Measurements from ENCODE around the gene NPIPA5. TPM values are rescaled to one million over a fixed set of nuclear protein-coding genes. Genes with fewer than 3 reads are reported as not detected.

Gene NPIPA5
- total and polyA plus RNA-seq, 2 of the 13 experiments (the other 11 are each of a cell fraction or from before 2014, with no cell fraction given) = 9.7 to 21.5 TPM

DNA sequence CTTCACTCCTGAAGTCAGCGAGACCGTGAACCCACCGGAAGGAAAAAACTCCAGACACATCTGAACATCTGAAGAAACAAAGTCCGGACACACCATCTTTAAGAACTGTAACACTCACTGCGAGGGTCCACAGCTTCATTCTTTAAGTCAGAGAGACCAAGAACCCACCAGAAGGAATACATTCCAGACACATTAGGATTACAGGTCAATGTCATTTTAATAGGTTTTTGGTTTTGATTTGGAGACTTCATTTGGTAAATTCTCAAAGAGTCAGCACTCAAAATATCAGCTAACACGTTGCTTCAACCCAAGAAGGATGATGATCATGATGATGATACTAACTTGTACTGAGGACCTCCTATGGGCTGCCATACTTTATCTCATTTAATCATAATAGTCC, 48.7 kb upstream of the NPIPA5 start:
- no peak overlapping the region for H3K9ac ChIP-seq (ENCODE audit: insufficient read depth, low read depth, low read length)
- no peak overlapping the region for H3K27ac ChIP-seq (ENCODE audit: extremely low read length, insufficient read depth, low read length)
- H3K4me1 ChIP-seq (ENCODE audit: insufficient read depth, low read length) = peaks cover 16% of the 10 kb centered on the region
- no peak overlapping the region for H3K4me2 ChIP-seq (ENCODE audit: low read depth, low read length)
- no peaks in the 10 kb centered on the region for H4K20me1 ChIP-seq (ENCODE audit: insufficient read depth, low read length)
- ATAC-seq (no peak), FAIRE-seq (no peak), DNase-seq (ENCODE audit: low spot score) (no peak)
- H3K79me2 ChIP-seq (ENCODE audit: insufficient read depth, low read length) = no peaks in the 10 kb centered on the region
- no peaks in the 10 kb centered on the region for H3K9me3 ChIP-seq (ENCODE audit: low read length)
- 53% methylated on average over 6 of the region's 6 CpGs for WGBS (ENCODE audit: low lambda C conversion rate)
- no TSS peak for BruUV-seq (replicated peaks)
- H3K27me3 ChIP-seq (ENCODE audit: control insufficient read depth in 1 of 2, insufficient read depth in 2 of 2, low read length in 2 of 2) = 0 out of 5 replicates have a peak, but pooled peaks cover 0 to 5% of the 10 kb centered on the region in 2 experiments
- POLR2A ChIA-PET = interaction anchor here (1.5 kb wide), 1 partner anchor 124 kb away, joined by 3 read pairs; no protein-coding TSS in a partner anchor
- in situ Hi-C loops (cut with HindIII; ENCODE audit: extremely low pct_ligation_motif_present, low pct_unique_long_range_greater_than_20kb) = loop anchor here (5.0 to 10.0 kb wide), 2 partner anchors 41 to 278 kb away; no protein-coding TSS in a partner anchor
- intact Hi-C loops (cut with micrococcal nuclease; ENCODE audit: unreplicated experiment) = loop anchor here (1.0 to 2.0 kb wide), 3 partner anchors 41 to 278 kb away; no protein-coding TSS in a partner anchor
- no peak for TF ChIP-seq SALL1 (CRISPR knock-in tag; IDR thresholded peaks at IDR 0.05)
- TF ChIP-seq, protein P1, sequence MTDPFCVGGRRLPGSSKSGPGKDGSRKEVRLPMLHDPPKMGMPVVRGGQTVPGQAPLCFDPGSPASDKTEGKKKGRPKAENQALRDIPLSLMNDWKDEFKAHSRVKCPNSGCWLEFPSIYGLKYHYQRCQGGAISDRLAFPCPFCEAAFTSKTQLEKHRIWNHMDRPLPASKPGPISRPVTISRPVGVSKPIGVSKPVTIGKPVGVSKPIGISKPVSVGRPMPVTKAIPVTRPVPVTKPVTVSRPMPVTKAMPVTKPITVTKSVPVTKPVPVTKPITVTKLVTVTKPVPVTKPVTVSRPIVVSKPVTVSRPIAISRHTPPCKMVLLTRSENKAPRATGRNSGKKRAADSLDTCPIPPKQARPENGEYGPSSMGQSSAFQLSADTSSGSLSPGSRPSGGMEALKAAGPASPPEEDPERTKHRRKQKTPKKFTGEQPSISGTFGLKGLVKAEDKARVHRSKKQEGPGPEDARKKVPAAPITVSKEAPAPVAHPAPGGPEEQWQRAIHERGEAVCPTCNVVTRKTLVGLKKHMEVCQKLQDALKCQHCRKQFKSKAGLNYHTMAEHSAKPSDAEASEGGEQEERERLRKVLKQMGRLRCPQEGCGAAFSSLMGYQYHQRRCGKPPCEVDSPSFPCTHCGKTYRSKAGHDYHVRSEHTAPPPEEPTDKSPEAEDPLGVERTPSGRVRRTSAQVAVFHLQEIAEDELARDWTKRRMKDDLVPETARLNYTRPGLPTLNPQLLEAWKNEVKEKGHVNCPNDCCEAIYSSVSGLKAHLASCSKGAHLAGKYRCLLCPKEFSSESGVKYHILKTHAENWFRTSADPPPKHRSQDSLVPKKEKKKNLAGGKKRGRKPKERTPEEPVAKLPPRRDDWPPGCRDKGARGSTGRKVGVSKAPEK (CRISPR knock-in tag; IDR thresholded peaks at IDR 0.05; ENCODE audit: borderline replicate concordance) = no peak
- TF ChIP-seq, protein P2, sequence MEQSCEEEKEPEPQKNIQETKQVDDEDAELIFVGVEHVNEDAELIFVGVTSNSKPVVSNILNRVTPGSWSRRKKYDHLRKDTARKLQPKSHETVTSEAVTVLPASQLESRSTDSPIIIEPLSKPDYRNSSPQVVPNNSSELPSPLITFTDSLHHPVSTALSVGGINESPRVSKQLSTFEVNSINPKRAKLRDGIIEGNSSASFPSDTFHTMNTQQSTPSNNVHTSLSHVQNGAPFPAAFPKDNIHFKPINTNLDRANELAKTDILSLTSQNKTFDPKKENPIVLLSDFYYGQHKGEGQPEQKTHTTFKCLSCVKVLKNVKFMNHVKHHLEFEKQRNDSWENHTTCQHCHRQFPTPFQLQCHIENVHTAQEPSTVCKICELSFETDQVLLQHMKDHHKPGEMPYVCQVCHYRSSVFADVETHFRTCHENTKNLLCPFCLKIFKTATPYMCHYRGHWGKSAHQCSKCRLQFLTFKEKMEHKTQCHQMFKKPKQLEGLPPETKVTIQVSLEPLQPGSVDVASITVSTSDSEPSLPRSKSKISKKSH (CRISPR knock-in tag; IDR thresholded peaks at IDR 0.05; ENCODE audit: borderline replicate concordance) = no peak
- no peaks in the 10 kb centered on the region for H3K36me3 ChIP-seq (replicated peaks in 1 of 2; ENCODE audit: control insufficient read depth in 1 of 2, insufficient read depth in 2 of 2, low read length in 2 of 2)
- H3K4me3 ChIP-seq (replicated peaks in 1 of 3; ENCODE audit: insufficient read depth in 1 of 3, low read depth in 2 of 3, low read length in 3 of 3) = no peak overlapping the region
- CTCF ChIA-PET (ENCODE audit: low intra/inter-chr PET ratio, low total read pairs) = interaction anchor here (1.5 to 3.1 kb wide), 4 partner anchors 40 to 277 kb away, joined by 4 to 29 read pairs (median 26); no protein-coding TSS in a partner anchor
- no peak overlapping the region for H2AFZ ChIP-seq (ENCODE audit: low read length)

Measured in HepG2 (cell line).